ENCODE results near the gene IPO5.
"Not testable (repeated sequence)": the region's sequence is repeated elsewhere in the genome, so short reads cannot be mapped to it uniquely, and the experiment has no call there.

The IPO5 gene

DNA sequence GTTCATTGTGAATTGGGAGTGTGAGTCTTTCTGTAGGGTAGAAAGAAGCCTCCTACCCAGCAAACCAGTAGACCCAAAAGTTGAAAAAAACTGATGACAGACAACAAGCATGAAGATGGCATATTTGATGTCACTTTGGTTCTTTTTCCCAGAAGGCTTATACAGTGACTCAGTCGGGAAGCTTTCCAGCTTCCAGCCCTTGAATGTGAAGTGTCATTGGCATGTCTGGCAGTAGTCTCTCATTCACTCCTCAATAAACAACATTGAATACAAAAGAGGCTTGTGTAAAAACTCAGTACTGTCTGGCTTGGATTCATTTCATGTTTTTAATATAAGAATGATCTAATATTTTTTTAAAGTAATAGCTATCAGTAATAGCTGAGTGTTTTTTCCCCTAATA lies 68.7 kb downstream of the IPO5 start:
- H3K9me3 ChIP-seq (ENCODE audit: control insufficient read depth, insufficient read depth, low read length) = no peaks in the 10 kb centered on the region
- H3K9ac ChIP-seq (ENCODE audit: low read depth, low read length) = no peak overlapping the region
- peaks cover 8% of the 10 kb centered on the region for H3K36me3 ChIP-seq (ENCODE audit: control insufficient read depth, insufficient read depth, low read length)
- no peak overlapping the region for H3K4me3 ChIP-seq (ENCODE audit: low read depth, low read length)
- no peaks in the 10 kb centered on the region for H3K27me3 ChIP-seq (ENCODE audit: control insufficient read depth, insufficient read depth, low read length)
- H3K4me1 ChIP-seq (ENCODE audit: control insufficient read depth, insufficient read depth, low read length) = peaks cover 7% of the 10 kb centered on the region

DNA sequence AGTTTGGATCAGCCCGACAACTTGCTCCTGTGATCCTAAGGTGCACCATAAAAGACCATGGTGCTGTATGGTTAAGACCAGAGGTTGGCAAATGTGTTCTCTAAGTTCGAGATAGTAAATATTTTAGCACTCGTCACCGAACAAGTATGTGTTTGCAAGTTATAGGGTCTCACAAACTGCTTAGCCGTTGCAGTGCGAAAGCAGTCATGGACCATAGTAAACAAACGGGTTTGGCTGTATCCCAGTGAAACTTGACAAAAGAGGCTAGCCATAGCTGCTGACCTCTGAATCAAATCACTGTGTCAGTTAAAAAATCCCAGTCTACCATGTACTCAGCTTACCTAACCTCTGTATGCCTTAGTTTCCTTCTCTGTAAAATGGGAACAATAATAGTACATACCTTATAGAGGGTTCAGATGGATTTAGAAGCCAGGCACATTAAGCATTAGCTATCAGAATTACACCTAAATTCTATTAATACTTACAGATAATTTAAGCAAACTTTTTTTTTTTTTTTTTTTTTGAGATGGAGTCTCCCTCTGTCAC lies 72.1 kb downstream of the IPO5 start:
- Histone ChIP-seq H3K4me1 (ENCODE audit: control insufficient read depth, insufficient read depth, low read length) (peaks cover 7% of the 10 kb centered on the region), H3K9ac (ENCODE audit: low read depth, low read length) (no peak overlapping the region), H3K4me3 (ENCODE audit: low read depth, low read length) (no peak overlapping the region), H3K9me3 (ENCODE audit: control insufficient read depth, insufficient read depth, low read length) (no peaks in the 10 kb centered on the region), H3K27me3 (ENCODE audit: control insufficient read depth, insufficient read depth, low read length) (no peaks in the 10 kb centered on the region), H3K36me3 (ENCODE audit: control insufficient read depth, insufficient read depth, low read length) (peaks cover 5% of the 10 kb centered on the region)

DNA sequence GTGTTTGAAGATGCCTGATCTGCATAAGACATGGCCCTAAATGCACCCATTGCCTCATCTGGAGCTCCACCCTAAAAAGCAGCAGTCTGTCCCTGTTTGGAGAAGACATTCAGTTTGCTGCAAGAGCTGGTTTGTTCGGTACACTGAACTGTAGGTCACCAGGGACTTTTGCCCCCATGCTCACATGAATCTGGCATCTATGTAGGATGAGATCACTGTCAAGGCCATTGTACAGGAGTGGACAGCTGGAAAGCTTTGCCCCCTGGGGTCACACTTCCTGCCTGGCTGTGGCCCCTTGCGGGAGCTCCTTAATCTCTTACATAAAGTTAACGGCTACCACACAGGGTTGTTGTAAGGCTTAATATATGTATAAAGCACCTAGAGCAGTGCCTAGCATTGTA lies 73.0 kb downstream of the IPO5 start:
- no peaks in the 10 kb centered on the region for H3K9me3 ChIP-seq (ENCODE audit: control insufficient read depth, insufficient read depth, low read length)
- H3K4me1 ChIP-seq (ENCODE audit: control insufficient read depth, insufficient read depth, low read length) = peaks cover 7% of the 10 kb centered on the region
- no peak overlapping the region for H3K9ac ChIP-seq (ENCODE audit: low read depth, low read length)
- H3K36me3 ChIP-seq (ENCODE audit: control insufficient read depth, insufficient read depth, low read length) = peaks cover 5% of the 10 kb centered on the region
- H3K27me3 ChIP-seq (ENCODE audit: control insufficient read depth, insufficient read depth, low read length) = no peaks in the 10 kb centered on the region
- no peak overlapping the region for H3K4me3 ChIP-seq (ENCODE audit: low read depth, low read length)

DNA sequence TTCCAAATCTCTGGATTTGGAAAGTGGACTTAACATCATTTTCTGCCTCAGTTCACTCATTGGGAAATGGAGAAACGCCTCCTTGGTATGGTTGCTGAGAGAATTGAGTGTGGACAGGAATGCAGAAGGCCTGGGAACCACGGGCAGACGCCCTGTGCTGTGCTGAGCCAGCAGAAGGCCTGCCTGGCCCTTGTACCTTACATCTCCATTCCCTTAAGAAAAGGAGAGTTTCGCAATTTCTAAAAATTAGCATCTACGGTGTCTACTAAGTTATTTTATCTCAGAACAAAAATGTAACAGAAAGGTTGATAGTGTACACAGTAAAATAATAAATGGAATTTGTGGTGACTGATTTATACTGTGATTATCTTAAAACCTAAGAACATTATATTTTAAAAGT lies 78.7 kb downstream of the IPO5 start:
- Histone ChIP-seq H3K27me3 (ENCODE audit: control insufficient read depth, insufficient read depth, low read length) (no peaks in the 10 kb centered on the region), H3K9ac (ENCODE audit: low read depth, low read length) (no peak overlapping the region), H3K36me3 (ENCODE audit: control insufficient read depth, insufficient read depth, low read length) (no peaks in the 10 kb centered on the region), H3K4me1 (ENCODE audit: control insufficient read depth, insufficient read depth, low read length) (no peaks in the 10 kb centered on the region), H3K4me3 (ENCODE audit: low read depth, low read length) (no peak overlapping the region), H3K9me3 (ENCODE audit: control insufficient read depth, insufficient read depth, low read length) (no peaks in the 10 kb centered on the region)

DNA sequence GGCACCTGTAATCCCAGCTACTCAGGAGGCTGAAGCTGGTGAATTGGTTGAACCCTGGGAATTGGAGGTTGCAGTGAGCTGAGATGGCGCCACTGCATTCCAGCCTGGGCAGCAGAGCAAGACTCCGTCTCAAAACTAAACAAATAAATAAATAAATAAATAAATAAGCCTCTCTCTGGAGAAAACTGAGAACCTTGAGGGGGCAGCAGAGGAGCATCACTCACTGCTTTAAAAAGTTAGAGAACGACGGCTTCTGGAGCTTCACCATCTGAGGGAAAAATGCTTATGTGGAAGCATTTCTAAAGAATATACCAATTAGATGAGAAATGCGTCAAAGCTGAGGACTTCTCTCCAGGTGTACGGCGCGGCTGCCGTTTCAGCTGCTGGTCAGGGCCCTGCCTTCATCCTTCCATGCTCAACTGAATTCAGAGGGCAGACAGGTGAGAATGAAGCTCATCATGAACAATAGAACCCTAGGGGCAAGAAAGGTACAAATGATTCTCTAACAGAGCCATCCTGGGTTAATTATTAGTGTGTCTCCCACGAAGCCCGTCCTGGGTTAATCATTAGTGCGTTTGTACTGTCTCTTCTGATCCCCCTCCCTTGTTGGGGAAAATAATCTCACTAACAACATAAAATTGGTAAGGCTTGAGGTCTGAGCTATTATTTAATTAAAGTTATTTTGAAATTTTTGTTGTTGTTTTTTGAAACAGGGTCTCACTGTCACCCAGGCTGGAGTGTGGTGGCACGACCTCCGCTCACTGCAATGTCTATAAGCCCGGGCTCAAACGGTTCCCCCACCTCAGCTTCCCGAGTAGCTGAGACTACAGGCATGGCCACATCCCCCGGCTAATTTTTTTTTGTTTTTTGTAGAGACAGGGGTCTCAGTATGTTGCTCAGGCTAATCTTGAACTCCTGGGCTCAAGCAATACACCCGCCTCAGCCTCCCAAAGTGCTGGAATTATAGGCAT lies 80.1 kb downstream of the IPO5 start:
- no peaks in the 10 kb centered on the region for H3K4me1 ChIP-seq (ENCODE audit: control insufficient read depth, insufficient read depth, low read length)
- no peak overlapping the region for H3K4me3 ChIP-seq (ENCODE audit: low read depth, low read length)
- no peak overlapping the region for H3K9ac ChIP-seq (ENCODE audit: low read depth, low read length)
- H3K27me3 ChIP-seq (ENCODE audit: control insufficient read depth, insufficient read depth, low read length) = no peaks in the 10 kb centered on the region
- no peaks in the 10 kb centered on the region for H3K9me3 ChIP-seq (ENCODE audit: control insufficient read depth, insufficient read depth, low read length)
- H3K36me3 ChIP-seq (ENCODE audit: control insufficient read depth, insufficient read depth, low read length) = no peaks in the 10 kb centered on the region

DNA sequence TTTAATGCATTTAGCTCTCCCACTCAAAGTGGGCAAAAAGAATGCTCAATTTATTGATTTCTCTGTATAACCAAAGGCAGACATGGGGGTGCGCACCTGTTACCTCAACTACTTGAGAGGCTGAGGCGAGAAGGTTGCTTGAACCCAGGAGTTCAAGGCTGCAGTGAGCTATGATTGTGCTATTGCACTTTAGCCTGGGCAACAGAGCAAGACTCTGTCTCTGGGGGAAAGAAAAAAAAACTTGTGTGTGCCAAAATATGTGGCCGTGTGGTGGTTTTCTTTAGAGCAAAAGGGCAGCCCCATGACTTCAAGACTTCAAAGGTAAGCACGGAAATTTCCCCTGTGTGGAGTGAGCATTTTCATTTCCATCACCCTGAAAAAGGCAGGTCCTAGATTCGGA lies 81.9 kb downstream of the IPO5 start:
- Histone ChIP-seq H3K36me3 (ENCODE audit: control insufficient read depth, insufficient read depth, low read length) (no peaks in the 10 kb centered on the region), H3K4me3 (ENCODE audit: low read depth, low read length) (no peak overlapping the region), H3K27me3 (ENCODE audit: control insufficient read depth, insufficient read depth, low read length) (no peaks in the 10 kb centered on the region), H3K9ac (ENCODE audit: low read depth, low read length) (no peak overlapping the region), H3K4me1 (ENCODE audit: control insufficient read depth, insufficient read depth, low read length) (no peaks in the 10 kb centered on the region), H3K9me3 (ENCODE audit: control insufficient read depth, insufficient read depth, low read length) (no peaks in the 10 kb centered on the region)

DNA sequence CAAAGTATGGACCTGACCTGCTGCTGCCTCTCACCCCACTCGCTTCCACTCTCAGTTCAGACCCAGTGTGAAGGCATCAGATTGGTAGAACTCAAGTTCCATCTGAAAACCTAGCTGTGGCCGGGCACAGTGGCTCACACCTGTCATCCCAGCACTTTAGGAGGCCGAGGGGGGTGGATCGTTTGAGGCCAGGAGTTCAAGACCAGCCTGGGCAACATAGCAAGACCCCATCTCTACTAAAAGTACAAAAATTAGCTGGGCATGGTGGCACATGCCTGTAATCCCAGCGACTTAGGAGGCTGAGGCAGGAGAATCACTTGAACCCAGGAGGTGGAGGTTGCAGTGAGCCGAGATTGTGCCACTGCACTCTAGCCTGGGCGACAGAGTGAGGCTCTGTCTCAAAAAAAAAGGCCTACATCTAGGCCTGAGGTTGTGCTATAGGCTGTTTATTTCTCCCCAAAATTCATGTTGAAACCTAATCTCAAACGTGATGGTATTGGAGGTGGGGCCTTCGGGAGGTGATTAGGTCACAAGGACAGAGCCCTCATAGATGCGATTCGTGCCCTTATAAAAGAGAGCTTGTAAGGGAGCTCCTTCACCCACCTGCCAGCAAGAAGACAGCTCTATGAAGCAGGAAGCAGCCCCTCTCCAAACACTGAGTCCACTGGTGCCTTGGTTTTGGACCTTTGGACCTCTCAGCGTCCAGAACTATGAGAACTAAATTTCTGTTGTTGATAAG lies 83.3 kb downstream of the IPO5 start:
- not testable (repeated sequence) for H3K4me1 ChIP-seq (ENCODE audit: control insufficient read depth, insufficient read depth, low read length); H3K36me3 ChIP-seq (ENCODE audit: control insufficient read depth, insufficient read depth, low read length); H3K9ac ChIP-seq (ENCODE audit: low read depth, low read length); H3K9me3 ChIP-seq (ENCODE audit: control insufficient read depth, insufficient read depth, low read length); H3K27me3 ChIP-seq (ENCODE audit: control insufficient read depth, insufficient read depth, low read length); H3K4me3 ChIP-seq (ENCODE audit: low read depth, low read length)

DNA sequence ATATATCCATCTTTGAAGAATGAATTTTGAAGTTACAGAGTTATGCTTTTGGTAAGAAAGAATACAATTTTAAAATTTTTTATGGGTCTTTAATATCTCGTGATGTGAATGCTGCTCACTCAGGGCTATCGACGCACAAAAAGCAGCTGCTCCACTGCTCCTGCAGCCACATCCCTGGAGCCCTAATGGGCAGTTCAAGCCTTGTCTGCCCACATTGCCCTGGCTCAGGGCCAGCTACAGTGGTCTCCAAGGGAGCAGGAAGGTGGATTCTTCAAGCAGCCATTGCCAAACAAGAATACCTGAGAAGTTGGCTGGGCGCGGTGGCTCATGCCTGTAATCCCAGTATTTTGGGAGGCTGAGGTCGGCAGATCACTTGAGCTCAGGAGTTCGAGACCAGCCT lies 85.8 kb downstream of the IPO5 start:
- Histone ChIP-seq H3K9me3 (ENCODE audit: control insufficient read depth, insufficient read depth, low read length) (no peaks in the 10 kb centered on the region), H3K9ac (ENCODE audit: low read depth, low read length) (no peak overlapping the region), H3K4me1 (ENCODE audit: control insufficient read depth, insufficient read depth, low read length) (no peaks in the 10 kb centered on the region), H3K27me3 (ENCODE audit: control insufficient read depth, insufficient read depth, low read length) (no peaks in the 10 kb centered on the region), H3K4me3 (ENCODE audit: low read depth, low read length) (no peak overlapping the region), H3K36me3 (ENCODE audit: control insufficient read depth, insufficient read depth, low read length) (no peaks in the 10 kb centered on the region)

DNA sequence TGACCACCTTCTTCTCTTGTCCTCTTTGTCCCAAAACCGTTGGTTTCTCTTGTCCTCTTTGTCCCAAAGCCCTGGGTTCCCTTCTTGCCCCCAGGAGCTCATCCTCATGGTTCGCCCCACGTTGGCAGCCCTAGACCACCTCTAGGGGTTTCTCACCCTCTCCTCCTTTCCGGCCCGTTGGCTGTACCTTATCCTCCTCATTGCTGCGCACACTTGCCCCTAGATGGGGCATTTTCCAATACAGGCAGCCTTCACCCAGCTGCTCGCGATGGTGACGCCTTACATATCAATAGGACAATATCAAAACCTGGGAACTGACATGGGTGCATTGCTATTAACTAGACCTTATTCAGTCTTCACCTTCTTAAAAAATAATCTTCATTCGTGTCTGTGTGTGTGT lies 86.5 kb downstream of the IPO5 start:
- Histone ChIP-seq H3K36me3 (ENCODE audit: control insufficient read depth, insufficient read depth, low read length) (no peaks in the 10 kb centered on the region), H3K4me3 (ENCODE audit: low read depth, low read length) (no peak overlapping the region), H3K9ac (ENCODE audit: low read depth, low read length) (no peak overlapping the region), H3K4me1 (ENCODE audit: control insufficient read depth, insufficient read depth, low read length) (no peaks in the 10 kb centered on the region), H3K9me3 (ENCODE audit: control insufficient read depth, insufficient read depth, low read length) (no peaks in the 10 kb centered on the region), H3K27me3 (ENCODE audit: control insufficient read depth, insufficient read depth, low read length) (no peaks in the 10 kb centered on the region)

DNA sequence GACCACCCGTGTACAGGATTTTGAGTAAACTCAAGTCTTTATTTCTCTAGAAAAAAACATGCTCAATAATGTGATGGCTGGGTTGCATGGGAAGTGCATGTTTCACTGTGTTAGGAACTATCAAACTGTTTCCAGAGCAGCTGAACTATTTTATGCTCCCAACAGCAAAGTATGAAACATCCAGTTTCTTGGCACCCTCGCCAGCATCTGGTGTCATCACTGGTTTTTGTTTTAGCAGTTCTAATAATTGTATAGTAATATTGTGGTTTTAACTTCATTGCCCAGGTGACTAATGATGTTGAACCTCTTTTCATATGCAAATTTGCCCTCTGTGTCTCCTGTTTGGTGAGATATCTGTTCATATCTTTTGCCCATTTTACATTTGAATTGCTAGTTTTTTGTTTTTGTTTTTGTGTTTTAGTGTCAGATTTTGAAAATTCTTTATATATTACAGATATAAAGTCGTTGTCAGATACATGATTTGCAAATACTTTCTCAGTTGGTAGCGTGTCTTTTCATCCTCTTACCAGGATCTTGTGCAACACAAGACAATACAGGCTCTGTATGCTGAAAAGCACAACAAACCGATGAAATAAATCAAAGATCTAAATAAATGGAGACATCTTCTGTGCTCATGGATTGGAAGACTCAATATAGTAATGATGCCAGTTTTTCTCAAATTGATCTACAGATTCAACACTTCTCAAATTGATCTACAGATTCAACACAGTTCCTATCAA lies 87.8 kb downstream of the IPO5 start:
- Histone ChIP-seq H3K27me3 (ENCODE audit: control insufficient read depth, insufficient read depth, low read length) (no peaks in the 10 kb centered on the region), H3K4me3 (ENCODE audit: low read depth, low read length) (no peak overlapping the region), H3K9ac (ENCODE audit: low read depth, low read length) (no peak overlapping the region), H3K9me3 (ENCODE audit: control insufficient read depth, insufficient read depth, low read length) (no peaks in the 10 kb centered on the region), H3K4me1 (ENCODE audit: control insufficient read depth, insufficient read depth, low read length) (no peaks in the 10 kb centered on the region), H3K36me3 (ENCODE audit: control insufficient read depth, insufficient read depth, low read length) (no peaks in the 10 kb centered on the region)

DNA sequence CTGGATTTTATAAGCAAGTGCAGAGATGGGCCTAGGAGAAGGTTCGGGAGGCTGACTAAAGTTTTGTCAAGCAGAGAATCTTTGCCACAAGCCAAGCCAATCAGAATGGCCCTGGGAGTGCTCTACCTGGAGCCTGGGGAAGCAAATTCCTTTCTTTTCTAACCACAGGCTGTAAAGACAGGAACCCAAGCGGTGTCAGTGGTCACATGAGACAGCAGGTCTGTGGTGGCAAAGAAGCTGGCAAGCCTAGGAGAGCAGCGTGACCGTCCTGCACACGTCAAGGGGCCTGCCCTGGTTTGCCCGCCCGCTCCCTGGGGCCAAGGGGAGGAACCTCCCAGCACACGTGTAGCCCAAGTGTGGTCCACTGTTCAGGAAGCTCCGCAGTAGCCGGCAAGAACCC lies 90.8 kb downstream of the IPO5 start:
- no peak overlapping the region for H3K9ac ChIP-seq (ENCODE audit: low read depth, low read length)
- H3K36me3 ChIP-seq (ENCODE audit: control insufficient read depth, insufficient read depth, low read length) = no peaks in the 10 kb centered on the region
- no peaks in the 10 kb centered on the region for H3K4me1 ChIP-seq (ENCODE audit: control insufficient read depth, insufficient read depth, low read length)
- H3K27me3 ChIP-seq (ENCODE audit: control insufficient read depth, insufficient read depth, low read length) = no peaks in the 10 kb centered on the region
- no peak overlapping the region for H3K4me3 ChIP-seq (ENCODE audit: low read depth, low read length)
- H3K9me3 ChIP-seq (ENCODE audit: control insufficient read depth, insufficient read depth, low read length) = no peaks in the 10 kb centered on the region
